ENCODE results near the gene ITGB5.

GRCh38 chr3:124771083-124771445 is 116.1 kb downstream of the ITGB5 start:
- TF ChIP-seq CTCF (IDR thresholded peaks at IDR 0.05; ENCODE audit: low read depth, low read length) (no peak), EZH2phosphoT487 (IDR thresholded peaks at IDR 0.05; ENCODE audit: low read depth) (no peak)
